ENCODE results near the gene OSER1. TPM values are rescaled to one million over a fixed set of nuclear protein-coding genes. Genes with fewer than 3 reads are reported as not detected.
A peak's percentile ranks its signal among the peaks of the same experiment; 100 is the strongest.

The OSER1 gene
- total and polyA plus RNA-seq, 5 donors, result 22.6 to 44.5 (median 35.0) TPM

DNA sequence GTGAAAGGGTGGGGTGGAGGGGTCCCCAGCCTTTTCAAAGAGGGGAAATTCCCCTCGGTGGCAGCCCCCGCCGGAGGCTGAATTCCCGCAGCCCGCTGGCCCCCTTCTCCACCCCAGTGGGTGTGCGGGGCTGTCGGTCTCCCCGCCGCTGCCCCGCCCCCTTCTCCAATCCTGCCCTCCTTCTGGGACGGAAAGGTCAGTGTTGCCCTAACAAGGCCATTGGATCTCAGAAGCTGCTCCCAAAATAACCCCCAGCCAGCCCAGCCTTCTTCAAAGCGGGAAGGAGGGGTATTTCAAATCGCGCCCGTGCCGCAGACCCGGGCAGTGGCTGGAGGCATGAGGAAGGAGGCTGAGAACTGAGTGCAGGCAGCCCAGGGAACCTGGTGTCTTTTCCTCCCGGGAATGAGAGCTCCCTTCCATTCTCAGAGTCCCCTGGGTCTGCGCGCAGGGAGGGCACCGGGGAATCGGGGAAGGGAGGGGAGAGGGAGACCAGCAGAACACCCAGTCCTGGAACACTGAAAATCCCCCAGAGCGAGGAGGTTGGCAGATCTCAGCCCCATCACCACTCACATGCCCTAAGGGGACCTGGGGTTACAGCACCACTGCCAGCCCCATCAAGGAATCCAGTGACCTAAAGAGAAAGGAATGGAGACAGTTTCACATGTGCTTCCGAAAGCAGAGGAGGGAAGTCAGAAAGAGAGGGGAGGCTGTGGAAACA lies 23.4 kb downstream of the OSER1 start, which contains the start of gene JPH2:
Gene JPH2, minus strand, starts transcription at position 135 of the 718 bp plus-strand sequence. CDS start 483 bp downstream, outside the sequence.
- Histone ChIP-seq H3K27me3 (ENCODE audit: control insufficient read depth, insufficient read depth) (no peaks in the 10 kb centered on the region), H3K9me3 (ENCODE audit: control insufficient read depth, low read length) (no peaks in the 10 kb centered on the region), H3K4me3 (ENCODE audit: low read length) (peak within 1 kb of the TSS; percentile 60), H3K27ac (ENCODE audit: low read length) (peak within 1 kb of the TSS; percentile 98), H3K4me1 (ENCODE audit: control insufficient read depth, insufficient read depth, low read length) (peaks cover 3% of the 10 kb centered on the region)
- peak; percentile 83 to 87 for ATAC-seq
- peak; percentile 58 to 83 (median 80) for DNase-seq
- WGBS, result 2% methylated on average over 24 of the region's 24 CpGs
- intact Hi-C loops (cut with DNase I), result loop anchor here in 3 of 4 donors (2.0 to 5.0 kb wide), 2 partner anchors 66 to 70 kb away; no protein-coding TSS in a partner anchor

DNA sequence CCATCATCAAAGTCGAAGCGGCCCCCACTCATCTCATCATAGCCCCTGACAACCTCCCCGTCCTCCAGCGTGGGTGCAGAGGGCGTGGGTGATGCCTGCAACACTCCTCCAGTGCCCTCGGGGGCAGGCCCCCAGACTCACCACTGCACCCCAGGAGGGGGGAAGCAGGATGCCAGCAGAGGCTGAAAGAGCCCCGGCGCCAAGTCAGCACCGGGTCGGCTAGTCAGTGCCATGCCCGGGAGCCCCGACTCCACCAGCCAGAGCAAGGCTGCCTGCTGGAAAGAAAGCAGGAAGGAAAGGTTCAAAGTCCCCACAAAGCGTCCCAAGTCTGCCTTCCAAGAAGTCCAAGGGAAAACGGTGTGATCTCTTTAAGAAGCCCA lies 23.9 kb downstream of the OSER1 start:
- intact Hi-C loops (cut with DNase I), result loop anchor here in 3 of 4 donors (2.0 to 5.0 kb wide), 2 partner anchors 66 to 69 kb away; no protein-coding TSS in a partner anchor
- peaks cover 3% of the 10 kb centered on the region for H3K4me1 ChIP-seq (ENCODE audit: control insufficient read depth, insufficient read depth, low read length)
- DNase-seq (peak in 1 of 3 donors; percentile 61), ATAC-seq (peak; percentile 4 to 6)
- peak overlapping the region; percentile 98 for H3K27ac ChIP-seq (ENCODE audit: low read length)
- no peaks in the 10 kb centered on the region for H3K9me3 ChIP-seq (ENCODE audit: control insufficient read depth, low read length)
- 13% methylated on average over 14 of the region's 14 CpGs for WGBS
- H3K4me3 ChIP-seq (ENCODE audit: low read length), result peak overlapping the region; percentile 60
- H3K27me3 ChIP-seq (ENCODE audit: control insufficient read depth, insufficient read depth), result no peaks in the 10 kb centered on the region

DNA sequence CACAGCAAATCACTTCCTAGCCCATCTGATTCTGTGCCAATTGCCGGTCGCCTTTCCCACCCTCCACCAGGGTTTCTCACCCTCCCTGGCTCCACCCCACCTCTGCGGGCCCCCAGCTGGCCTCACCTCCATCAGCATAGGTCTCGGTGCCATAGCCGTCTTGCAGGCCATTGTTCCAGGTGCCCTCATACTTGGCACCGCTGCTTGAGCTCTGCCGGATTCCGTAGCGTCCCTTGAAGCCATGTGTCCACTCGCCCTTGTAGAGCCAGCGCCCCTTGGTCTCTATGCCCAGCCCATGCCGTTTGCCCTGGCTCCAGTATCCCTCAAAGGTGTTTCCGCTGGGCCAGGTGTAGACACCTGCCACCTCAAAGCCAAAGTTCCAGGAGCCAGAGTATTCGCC lies 24.4 kb downstream of the OSER1 start:
- ATAC-seq (peak; percentile 2 to 4), DNase-seq (peak in 1 of 3 donors; percentile 50)
- H3K4me1 ChIP-seq (ENCODE audit: control insufficient read depth, insufficient read depth, low read length), result peaks cover 3% of the 10 kb centered on the region
- peak overlapping the region; percentile 98 for H3K27ac ChIP-seq (ENCODE audit: low read length)
- peak overlapping the region; percentile 60 for H3K4me3 ChIP-seq (ENCODE audit: low read length)
- 68% methylated on average over 14 of the region's 14 CpGs for WGBS
- H3K27me3 ChIP-seq (ENCODE audit: control insufficient read depth, insufficient read depth), result no peaks in the 10 kb centered on the region
- no peaks in the 10 kb centered on the region for H3K9me3 ChIP-seq (ENCODE audit: control insufficient read depth, low read length)
- intact Hi-C loops (cut with DNase I), result loop anchor here in 3 of 4 donors (2.0 to 5.0 kb wide), 2 partner anchors 65 to 69 kb away; no protein-coding TSS in a partner anchor

DNA sequence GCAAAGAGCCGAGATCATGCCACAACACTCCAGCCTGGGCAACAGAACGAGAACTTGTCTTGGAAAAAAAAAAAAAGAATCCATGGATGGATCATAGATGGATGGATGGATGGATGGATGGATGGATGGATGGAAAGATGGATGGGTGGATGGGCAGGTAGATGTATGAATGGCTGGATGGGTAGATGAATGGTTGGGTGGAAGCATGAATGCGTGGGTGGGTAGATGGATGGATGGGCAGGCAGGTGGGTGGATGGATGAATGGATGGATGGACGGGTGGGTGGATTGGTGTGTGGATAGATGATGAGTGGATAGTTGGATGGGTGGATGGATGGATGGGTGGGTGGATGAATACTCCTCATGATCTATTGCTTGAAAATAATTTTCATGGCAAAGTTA lies 25.0 kb downstream of the OSER1 start:
- Histone ChIP-seq H3K27ac (ENCODE audit: low read length) (peak overlapping the region; percentile 30), H3K9me3 (ENCODE audit: control insufficient read depth, low read length) (no peaks in the 10 kb centered on the region), H3K4me1 (ENCODE audit: control insufficient read depth, insufficient read depth, low read length) (peaks cover 3% of the 10 kb centered on the region), H3K27me3 (ENCODE audit: control insufficient read depth, insufficient read depth) (no peaks in the 10 kb centered on the region), H3K4me3 (ENCODE audit: low read length) (peak overlapping the region; percentile 60)
- no peak for ATAC-seq
- DNase-seq, result no peak
- intact Hi-C loops (cut with DNase I), result loop anchor here in 2 of 4 donors (5.0 kb wide), 1 partner anchor 68 kb away; no protein-coding TSS in a partner anchor
- WGBS, result 73% methylated on average over 4 of the region's 4 CpGs

DNA sequence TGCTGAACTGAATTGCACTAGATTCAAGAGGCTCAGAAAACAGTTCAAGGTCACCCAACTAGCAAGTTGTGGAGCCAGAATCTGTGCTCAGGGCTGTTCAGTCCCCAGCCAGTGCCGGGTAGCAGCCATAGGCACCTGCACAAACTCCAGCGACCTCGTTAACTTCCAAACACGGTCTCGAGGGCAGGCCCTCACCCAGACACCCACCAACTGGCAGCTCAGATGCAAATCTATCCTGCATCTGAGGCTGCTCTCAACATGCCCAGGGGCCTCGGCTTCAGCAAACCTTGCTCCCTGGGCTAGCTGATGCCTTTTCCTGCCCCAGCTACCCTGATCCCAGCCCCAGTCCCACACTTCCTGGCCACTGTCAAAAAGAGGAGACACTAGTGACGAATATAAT lies 27.3 kb downstream of the OSER1 start:
- Histone ChIP-seq H3K27me3 (ENCODE audit: control insufficient read depth, insufficient read depth) (no peaks in the 10 kb centered on the region), H3K4me3 (ENCODE audit: low read length) (peak overlapping the region; percentile 60), H3K9me3 (ENCODE audit: control insufficient read depth, low read length) (no peaks in the 10 kb centered on the region), H3K4me1 (ENCODE audit: control insufficient read depth, insufficient read depth, low read length) (peaks cover 1% of the 10 kb centered on the region), H3K27ac (ENCODE audit: low read length) (peak overlapping the region; percentile 86)
- 60% methylated on average over 7 of the region's 7 CpGs for WGBS
- ATAC-seq, result no peak
- DNase-seq, result no peak
- intact Hi-C loops (cut with DNase I), result loop anchor here in 1 of 4 donors (5.0 kb wide), 1 partner anchor 46 kb away; no protein-coding TSS in a partner anchor

DNA sequence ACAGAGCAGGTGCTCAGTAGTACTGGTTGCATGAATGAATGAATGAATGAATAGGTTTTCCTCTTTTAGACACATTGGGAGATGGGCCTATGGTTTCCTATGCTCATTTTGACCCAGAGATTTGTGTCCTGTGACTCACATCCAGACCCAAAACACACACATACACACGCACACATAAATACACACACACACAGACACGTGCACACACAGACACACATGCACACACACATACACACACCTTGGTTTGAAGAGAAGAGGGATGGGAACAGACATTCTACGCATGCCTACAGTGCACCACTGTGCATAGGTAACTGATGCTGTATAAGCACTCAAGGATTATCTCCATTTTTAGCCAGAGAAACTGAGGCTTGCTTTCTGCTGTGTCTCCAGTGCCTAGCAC lies 27.7 kb downstream of the OSER1 start:
- H3K27ac ChIP-seq (ENCODE audit: low read length), result peak overlapping the region; percentile 86
- H3K9me3 ChIP-seq (ENCODE audit: control insufficient read depth, low read length), result no peaks in the 10 kb centered on the region
- no peaks in the 10 kb centered on the region for H3K4me1 ChIP-seq (ENCODE audit: control insufficient read depth, insufficient read depth, low read length)
- H3K4me3 ChIP-seq (ENCODE audit: low read length), result peak overlapping the region; percentile 60
- intact Hi-C loops (cut with DNase I), result loop anchor here in 1 of 4 donors (5.0 kb wide), 1 partner anchor 46 kb away; no protein-coding TSS in a partner anchor
- H3K27me3 ChIP-seq (ENCODE audit: control insufficient read depth, insufficient read depth), result no peaks in the 10 kb centered on the region
- WGBS, result 71% methylated on average over 3 of the region's 3 CpGs
- no peak for DNase-seq
- no peak for ATAC-seq

- Histone ChIP-seq H3K27ac (ENCODE audit: low read length) (peak overlapping the region; percentile 86), H3K9me3 (ENCODE audit: control insufficient read depth, low read length) (no peaks in the 10 kb centered on the region), H3K4me3 (ENCODE audit: low read length) (peak overlapping the region; percentile 60), H3K27me3 (ENCODE audit: control insufficient read depth, insufficient read depth) (no peaks in the 10 kb centered on the region), H3K4me1 (ENCODE audit: control insufficient read depth, insufficient read depth, low read length) (peaks cover 2% of the 10 kb centered on the region)
- DNase-seq, result peak in 1 of 3 donors; percentile 38
- WGBS, result 32% methylated on average over 13 of the region's 13 CpGs
- ATAC-seq, result no peak
- intact Hi-C loops (cut with DNase I), result loop anchor here in 1 of 4 donors (5.0 kb wide), 1 partner anchor 45 kb away; no protein-coding TSS in a partner anchor
These were observed 28.3 kb downstream of the OSER1 start for GRCh38 chr20:44182135-44182765.

DNA sequence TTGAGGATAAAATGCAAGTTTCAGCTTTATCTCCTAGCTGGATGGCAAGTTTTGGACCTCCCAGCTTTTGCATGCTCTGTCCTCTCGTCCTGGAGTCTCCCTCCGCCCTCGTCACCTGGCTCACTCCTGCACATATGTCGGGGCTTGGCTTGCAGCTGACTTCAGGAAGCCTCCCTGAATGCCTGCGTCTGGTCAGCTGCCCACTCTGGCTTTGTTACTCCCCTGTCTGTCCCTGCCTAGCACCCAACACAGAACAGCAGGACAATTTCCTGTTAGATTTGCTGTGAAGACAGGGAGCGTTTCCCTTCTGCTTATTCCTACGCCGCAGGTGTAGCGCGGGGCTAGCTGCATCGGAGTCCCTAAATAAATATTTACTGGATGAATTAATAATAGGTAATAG lies 29.0 kb downstream of the OSER1 start:
- 41% methylated on average over 11 of the region's 11 CpGs for WGBS
- Histone ChIP-seq H3K9me3 (ENCODE audit: control insufficient read depth, low read length) (no peaks in the 10 kb centered on the region), H3K27me3 (ENCODE audit: control insufficient read depth, insufficient read depth) (no peaks in the 10 kb centered on the region), H3K4me3 (ENCODE audit: low read length) (peak overlapping the region; percentile 9), H3K4me1 (ENCODE audit: control insufficient read depth, insufficient read depth, low read length) (peaks cover 5% of the 10 kb centered on the region), H3K27ac (ENCODE audit: low read length) (peak overlapping the region; percentile 86)
- intact Hi-C loops (cut with DNase I), result loop anchor here in 1 of 4 donors (5.0 kb wide), 1 partner anchor 44 kb away; no protein-coding TSS in a partner anchor
- DNase-seq, result peak in 2 of 3 donors; percentile 41 to 56
- ATAC-seq, result peak in 1 of 2 donors; percentile 29

GRCh38 chr20:44180814-44181213 lies 29.8 kb downstream of the OSER1 start:
- peaks cover 5% of the 10 kb centered on the region for H3K4me1 ChIP-seq (ENCODE audit: control insufficient read depth, insufficient read depth, low read length)
- WGBS, result 17% methylated on average over 9 of the region's 9 CpGs
- H3K4me3 ChIP-seq (ENCODE audit: low read length), result peak overlapping the region; percentile 21
- intact Hi-C loops (cut with DNase I), result loop anchor here in 1 of 4 donors (5.0 kb wide), 1 partner anchor 44 kb away; no protein-coding TSS in a partner anchor
- peak overlapping the region; percentile 85 for H3K27ac ChIP-seq (ENCODE audit: low read length)
- DNase-seq, result peak; percentile 39 to 77 (median 76)
- no peaks in the 10 kb centered on the region for H3K9me3 ChIP-seq (ENCODE audit: control insufficient read depth, low read length)
- ATAC-seq, result peak; percentile 85 to 88
- H3K27me3 ChIP-seq (ENCODE audit: control insufficient read depth, insufficient read depth), result no peaks in the 10 kb centered on the region

DNA sequence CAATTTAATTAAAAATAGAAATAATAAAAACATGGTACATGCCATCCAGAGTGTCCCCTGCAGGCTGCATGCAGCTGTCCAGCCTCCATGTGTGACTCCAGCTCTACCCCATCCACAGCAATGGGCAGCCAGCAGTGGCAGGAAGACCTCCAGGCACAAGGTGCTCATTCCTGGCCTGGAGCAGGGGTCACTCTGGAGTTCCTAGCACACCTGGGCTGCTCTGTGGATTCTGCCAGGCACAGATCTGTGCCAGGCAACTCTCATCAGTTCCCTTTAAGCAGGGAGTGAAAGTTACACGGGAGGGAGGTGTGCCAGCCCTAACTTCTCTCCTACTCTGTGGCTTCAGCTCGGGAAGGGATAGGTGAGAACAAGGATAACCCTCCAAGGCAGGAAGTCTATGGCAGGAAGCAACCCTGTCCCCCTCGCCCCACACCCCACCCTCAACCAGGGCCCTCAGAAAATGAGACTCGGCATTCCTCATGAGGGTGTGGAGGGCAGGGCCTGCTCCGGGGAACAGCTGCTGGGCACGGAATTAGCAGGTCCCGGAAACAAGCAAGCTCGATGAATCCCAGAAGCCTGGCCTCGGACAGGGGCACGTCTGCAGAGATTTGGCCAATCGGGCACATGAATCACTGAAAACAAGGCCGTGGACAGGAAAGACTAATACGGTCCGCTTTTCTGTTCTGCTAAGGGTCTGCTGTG lies 33.6 kb downstream of the OSER1 start:
- H3K9me3 ChIP-seq (ENCODE audit: control insufficient read depth, low read length), result no peaks in the 10 kb centered on the region
- H3K27ac ChIP-seq (ENCODE audit: low read length), result peak overlapping the region; percentile 42
- H3K4me3 ChIP-seq (ENCODE audit: low read length), result no peak overlapping the region
- ATAC-seq (no peak), DNase-seq (no peak)
- H3K4me1 ChIP-seq (ENCODE audit: control insufficient read depth, insufficient read depth, low read length), result peaks cover 10% of the 10 kb centered on the region
- intact Hi-C loops (cut with DNase I), result no loop called here
- H3K27me3 ChIP-seq (ENCODE audit: control insufficient read depth, insufficient read depth), result no peaks in the 10 kb centered on the region
- WGBS, result 47% methylated on average over 14 of the region's 14 CpGs

Measured in right cardiac atrium (tissue), 5 donors.